ENCODE data around the gene RABGAP1L.
"Not testable (repeated sequence)": the region's sequence is repeated elsewhere in the genome, so short reads cannot be mapped to it uniquely, and the experiment has no call there.

RABGAP1L gene

GRCh38 chr1:174247472-174247871 is 88.2 kb downstream of the RABGAP1L start:
- DNase-seq: no peak

- DNase-seq: no peak
These were observed 88.7 kb downstream of the RABGAP1L start for GRCh38 chr1:174248041-174248440.

GRCh38 chr1:174256386-174256785 is 97.1 kb downstream of the RABGAP1L start:
- not testable (repeated sequence) for DNase-seq

GRCh38 chr1:174258148-174258550 is 98.8 kb downstream of the RABGAP1L start:
- peak; percentile 51 for DNase-seq

GRCh38 chr1:174262349-174263241 is 103.3 kb downstream of the RABGAP1L start:
- peak; percentile 69 for DNase-seq

- no peak for DNase-seq
These were observed 106.0 kb downstream of the RABGAP1L start for GRCh38 chr1:174265282-174265681.

- no peak for DNase-seq
These were observed 107.2 kb downstream of the RABGAP1L start for GRCh38 chr1:174266476-174266875.

GRCh38 chr1:174266991-174267612 is 107.8 kb downstream of the RABGAP1L start:
- no peak for DNase-seq

GRCh38 chr1:174269989-174270651 is 110.8 kb downstream of the RABGAP1L start:
- no peak for DNase-seq

GRCh38 chr1:174273190-174273589 is 113.9 kb downstream of the RABGAP1L start:
- no peak for DNase-seq

- DNase-seq: no peak
These were observed 114.5 kb downstream of the RABGAP1L start for GRCh38 chr1:174273776-174274175.

- no peak for DNase-seq
These were observed 115.1 kb downstream of the RABGAP1L start for GRCh38 chr1:174274452-174274851.

GRCh38 chr1:174274884-174275283 is 115.6 kb downstream of the RABGAP1L start:
- DNase-seq: no peak

- DNase-seq: no peak
These were observed 116.8 kb downstream of the RABGAP1L start for GRCh38 chr1:174276087-174276486.

- no peak for DNase-seq
These were observed 124.7 kb downstream of the RABGAP1L start for GRCh38 chr1:174284052-174284451.

GRCh38 chr1:174286042-174286441 is 126.7 kb downstream of the RABGAP1L start:
- DNase-seq: no peak

GRCh38 chr1:174289644-174290310 is 130.5 kb downstream of the RABGAP1L start:
- no peak for DNase-seq

- DNase-seq: no peak
These were observed 131.7 kb downstream of the RABGAP1L start for GRCh38 chr1:174291059-174291458.

- no peak for DNase-seq
These were observed 137.0 kb downstream of the RABGAP1L start for GRCh38 chr1:174296309-174296708.

- DNase-seq: no peak
These were observed 138.0 kb downstream of the RABGAP1L start for GRCh38 chr1:174297351-174297750.

- DNase-seq: no peak
These were observed 142.2 kb downstream of the RABGAP1L start for GRCh38 chr1:174301295-174302077.

GRCh38 chr1:174308604-174309003 is 149.3 kb downstream of the RABGAP1L start:
- DNase-seq: no peak
